HG03565 (cell line): ENCODE measurements around the gene AGAP2.
"Not testable (repeated sequence)": the region's sequence is repeated elsewhere in the genome, so short reads cannot be mapped to it uniquely, and the experiment has no call there.

Experiments
- ATAC-seq: cut with Tn5 transposase; IDR thresholded peaks from one replicate; pipeline ENCODE4 v1.9.1; 2021; ENCODE audit warnings: mild to moderate bottlenecking, moderate library complexity; ENCODE audit not compliant: unreplicated experiment

The AGAP2 gene

DNA sequence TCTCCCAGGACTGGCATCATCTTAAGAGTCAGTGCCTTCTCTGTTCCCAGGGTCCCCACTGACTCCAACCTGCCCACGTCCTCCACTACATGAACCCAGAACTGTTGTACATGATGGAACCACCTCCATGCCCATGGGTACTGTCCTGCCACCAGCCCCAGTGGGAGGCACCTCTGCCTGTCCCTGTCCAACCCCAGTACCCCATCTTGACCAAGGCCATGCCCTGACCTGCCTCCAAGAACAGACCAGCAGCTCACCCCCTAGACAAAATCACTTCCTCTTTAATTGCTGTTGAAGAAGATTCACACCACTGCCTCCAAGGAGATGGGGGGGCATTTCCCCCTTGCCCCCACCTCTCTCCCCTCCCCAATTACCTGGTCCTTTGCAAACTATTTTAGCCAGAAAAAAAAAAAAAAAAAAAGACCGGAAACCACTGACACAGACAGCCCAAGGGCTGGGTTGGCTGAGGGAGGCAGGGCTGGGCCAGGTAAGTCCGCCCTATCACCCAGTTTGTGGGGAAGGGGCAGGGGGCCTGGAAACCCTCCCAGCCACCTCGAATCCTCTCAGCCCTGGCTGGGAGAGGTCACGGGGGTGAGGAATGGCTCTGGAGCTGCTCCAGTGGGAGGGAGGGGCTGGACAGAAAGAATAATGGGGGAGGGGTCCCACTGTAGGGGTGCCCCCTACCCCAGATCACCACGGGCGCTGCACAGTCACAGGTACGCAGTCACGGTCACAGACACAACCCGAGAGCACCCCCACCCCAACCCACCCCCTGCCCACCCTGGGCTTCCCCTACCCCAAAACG lies 13.4 kb downstream of the AGAP2 start:
- no peak for ATAC-seq

GRCh38 chr12:57724003-57724935 lies 14.3 kb downstream of the AGAP2 start:
- no peak for ATAC-seq

DNA sequence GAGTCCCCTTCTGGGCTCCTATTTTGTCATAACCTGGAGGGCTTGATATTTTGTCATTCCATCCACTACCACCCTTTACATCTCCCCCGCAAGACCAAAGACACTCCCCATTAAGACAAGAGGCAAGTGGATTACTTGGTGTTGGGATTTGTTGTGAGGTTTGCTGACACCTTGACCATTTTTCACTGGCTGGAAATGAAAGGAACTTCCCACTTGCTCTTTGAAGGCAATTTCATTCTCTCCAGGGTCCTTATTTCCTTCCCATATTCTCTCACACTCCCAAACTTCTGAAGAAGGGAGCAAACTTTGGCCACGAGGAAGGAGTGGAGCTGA lies 14.9 kb downstream of the AGAP2 start:
- no peak for ATAC-seq

DNA sequence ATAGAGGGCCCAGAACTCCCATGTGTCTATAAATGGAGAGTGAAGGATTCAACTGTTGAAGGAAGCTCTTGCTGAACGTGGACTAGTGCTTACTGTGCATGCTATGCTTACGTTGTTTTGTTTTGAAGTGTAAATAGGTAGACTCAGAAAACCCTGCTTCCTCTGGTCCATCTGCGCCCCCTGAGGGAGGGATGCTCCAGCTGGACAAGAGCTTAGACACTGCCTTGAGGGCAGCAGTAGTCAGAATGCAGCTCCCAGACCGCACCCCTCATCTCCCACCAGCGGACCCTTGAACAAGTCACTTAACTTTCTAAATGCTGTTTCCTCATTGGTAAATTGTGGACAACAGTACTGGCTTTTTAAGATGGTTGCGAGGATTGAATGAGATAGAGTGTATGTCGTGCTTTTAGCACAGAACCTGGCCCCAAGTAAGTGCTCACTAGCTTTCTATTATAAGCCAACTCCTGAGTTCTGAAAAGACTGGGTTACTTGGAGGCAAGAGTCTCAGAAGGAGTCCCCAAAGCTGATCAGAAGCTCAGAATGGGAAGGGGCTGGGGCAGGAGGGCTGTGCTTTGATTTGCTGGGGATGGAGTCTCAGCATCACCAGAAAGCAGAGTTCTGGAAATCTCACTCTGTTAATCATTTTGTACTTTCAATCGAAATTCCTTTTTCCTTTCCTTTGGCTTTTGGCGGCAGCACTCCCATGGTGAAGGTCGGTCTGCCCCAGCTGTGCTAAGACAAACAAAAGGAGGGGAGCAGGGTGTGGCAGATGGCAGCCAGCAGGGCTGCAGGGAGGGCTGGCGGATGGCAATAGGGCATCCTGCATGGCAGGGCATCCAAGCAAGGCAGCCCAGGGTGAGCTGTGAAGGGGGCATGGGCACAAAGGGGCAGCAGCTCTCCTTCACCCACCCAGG lies 15.6 kb downstream of the AGAP2 start:
- ATAC-seq, result no peak

DNA sequence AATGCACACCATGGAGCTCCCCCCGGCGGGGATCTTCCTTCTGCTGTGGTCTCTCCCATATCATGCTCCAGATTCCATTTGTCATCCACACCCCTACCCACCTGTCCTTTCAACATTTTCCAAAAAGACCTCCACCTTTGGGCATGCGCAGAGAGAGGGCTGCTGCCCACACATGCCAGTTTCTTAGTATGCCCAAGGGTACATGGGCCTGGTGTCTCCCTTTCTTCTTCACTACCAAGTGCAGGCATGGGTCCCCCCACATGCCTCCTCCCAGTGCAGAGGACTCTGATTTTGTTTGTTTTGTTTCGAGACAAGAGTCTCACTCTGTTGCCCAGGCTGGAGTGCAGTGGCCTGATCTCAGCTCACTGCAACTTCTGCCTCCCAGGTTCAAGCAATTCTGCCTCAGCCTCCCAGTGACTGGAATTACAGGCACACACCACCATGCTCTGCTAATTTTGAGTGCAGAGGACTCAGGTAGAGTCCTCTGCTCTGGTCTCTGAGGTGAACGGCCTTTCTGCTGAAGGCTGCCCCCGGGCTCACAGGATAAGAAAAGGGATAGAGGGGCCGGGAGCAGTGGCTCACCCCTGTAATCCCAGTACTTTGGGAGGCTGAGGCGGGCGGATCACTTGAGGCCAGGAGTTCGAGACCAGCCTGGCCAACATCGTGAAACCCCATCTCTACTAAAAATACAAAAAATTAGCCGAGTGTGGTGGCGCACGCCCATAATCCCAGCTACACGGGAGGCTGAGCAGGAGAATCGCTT lies 16.5 kb downstream of the AGAP2 start:
- ATAC-seq, result not testable (repeated sequence)

GRCh38 chr12:57720606-57721595 lies 17.6 kb downstream of the AGAP2 start:
- ATAC-seq, result no peak

DNA sequence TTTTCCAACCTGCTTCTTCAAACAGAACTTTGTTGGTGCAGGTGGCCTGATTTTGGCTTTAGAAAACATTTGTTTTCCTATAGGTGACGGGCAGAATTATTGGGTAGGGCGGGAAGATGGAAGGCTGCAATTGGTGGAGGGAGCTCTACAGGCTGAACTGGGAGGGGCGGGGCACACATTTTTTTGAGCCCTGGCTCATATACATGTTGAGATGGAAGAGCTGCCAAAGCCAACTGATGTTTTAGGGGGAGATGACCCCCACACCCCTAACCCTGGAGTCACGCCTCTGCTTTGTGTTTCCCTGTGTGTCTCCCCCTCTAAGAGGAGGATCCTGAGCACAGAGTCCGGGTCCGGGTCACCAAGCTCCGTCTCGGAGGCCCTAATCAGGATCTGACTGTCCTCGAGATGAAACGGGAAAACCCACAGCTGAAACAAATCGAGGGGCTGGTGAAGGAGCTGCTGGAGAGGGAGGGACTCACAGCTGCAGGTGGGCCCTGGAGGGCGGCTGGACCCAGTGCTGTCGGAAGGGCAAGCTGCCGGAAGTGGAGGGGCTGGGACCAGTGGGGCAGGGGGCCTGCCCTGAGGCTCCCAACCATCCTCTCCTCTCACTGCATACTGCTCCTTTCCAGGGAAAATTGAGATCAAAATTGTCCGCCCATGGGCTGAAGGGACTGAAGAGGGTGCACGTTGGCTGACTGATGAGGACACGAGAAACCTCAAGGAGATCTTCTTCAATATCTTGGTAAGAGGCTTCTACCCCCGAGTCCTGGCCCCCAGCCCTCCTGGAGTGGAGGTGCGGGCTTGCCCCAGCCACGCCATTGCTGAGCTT lies 18.6 kb downstream of the AGAP2 start:
- ATAC-seq, result no peak

DNA sequence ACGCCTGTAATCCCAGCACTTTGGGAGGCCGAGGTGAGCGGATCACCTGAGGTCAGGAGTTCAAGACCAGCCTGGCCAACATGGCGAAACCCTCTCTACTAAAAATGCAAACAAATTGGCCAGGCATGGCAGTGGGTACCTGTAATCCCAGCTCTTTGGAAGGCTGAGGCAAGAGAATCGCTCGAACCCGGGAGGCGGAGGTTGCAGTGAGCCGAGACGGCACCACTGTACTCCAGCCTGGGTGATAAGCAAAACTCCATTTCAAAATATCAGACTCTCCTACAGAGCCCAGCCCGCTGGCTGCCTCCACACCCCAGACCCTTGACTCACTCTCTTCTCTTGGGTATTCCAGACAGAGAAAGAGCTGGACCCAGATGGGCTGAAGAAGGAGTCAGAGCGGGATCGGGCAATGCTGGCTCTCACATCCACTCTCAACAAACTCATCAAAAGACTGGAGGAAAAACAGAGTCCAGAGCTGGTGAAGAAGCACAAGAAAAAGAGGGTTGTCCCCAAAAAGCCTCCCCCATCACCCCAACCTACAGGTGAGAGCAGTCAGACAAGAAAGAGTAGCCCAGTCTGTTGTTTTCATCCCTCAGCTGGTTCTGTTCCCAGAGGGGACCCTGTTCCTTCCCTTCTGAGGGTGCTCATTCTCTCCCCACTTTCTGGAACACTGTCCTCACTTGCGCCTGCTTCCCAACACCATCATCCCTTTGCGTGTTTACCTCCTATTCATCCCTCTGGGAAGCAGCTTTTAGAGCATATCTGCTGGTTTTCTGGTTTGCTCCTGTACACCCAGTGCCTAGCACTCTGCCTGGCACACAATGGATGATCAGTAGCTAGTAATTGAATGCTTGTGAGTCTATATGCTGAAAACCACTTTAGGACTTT lies 19.7 kb downstream of the AGAP2 start:
- no peak for ATAC-seq

- ATAC-seq, result no peak
These were observed 20.5 kb downstream of the AGAP2 start for GRCh38 chr12:57717846-57718640.

GRCh38 chr12:57717131-57717530 lies 21.4 kb downstream of the AGAP2 start:
- ATAC-seq, result no peak

- no peak for ATAC-seq
These were observed 22.2 kb downstream of the AGAP2 start for GRCh38 chr12:57716305-57716704.

DNA sequence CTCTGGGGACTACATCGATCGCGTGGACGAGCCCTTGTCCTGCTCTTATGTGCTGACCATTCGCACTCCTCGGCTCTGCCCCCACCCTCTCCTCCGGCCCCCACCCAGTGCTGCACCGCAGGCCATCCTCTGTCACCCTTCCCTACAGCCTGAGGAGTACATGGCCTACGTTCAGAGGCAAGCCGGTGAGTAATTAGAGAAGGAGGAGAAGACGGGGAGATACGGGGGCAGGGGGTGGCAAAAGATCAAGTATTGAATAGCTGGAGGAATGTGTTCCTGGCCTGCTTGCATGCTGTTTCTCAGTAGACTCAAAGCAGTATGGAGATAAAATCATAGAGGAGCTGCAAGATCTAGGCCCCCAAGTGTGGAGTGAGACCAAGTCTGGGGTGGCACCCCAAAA lies 22.8 kb downstream of the AGAP2 start:
- no peak for ATAC-seq

GRCh38 chr12:57715036-57715748 lies 23.4 kb downstream of the AGAP2 start:
- ATAC-seq, result not testable (repeated sequence)

DNA sequence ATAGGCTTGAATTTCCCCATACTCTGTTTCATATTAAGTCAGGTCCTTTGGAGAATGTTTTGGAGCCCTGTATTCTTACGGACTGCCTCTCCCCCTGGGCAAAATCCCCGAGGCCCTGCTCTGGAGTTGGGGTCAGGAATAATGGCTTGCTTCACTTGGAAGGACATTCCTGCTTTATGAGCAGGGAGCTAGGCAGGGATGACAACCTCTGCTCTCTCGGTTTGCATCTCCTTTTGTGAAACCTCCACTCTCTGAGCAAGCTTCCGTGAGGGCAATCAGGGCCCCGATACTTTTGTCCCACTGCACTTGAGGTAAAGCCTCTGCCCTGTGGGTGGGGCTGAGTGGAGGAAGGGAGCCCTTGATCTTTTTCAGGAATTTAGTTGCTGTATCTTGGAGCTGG lies 25.3 kb downstream of the AGAP2 start:
- no peak for ATAC-seq

DNA sequence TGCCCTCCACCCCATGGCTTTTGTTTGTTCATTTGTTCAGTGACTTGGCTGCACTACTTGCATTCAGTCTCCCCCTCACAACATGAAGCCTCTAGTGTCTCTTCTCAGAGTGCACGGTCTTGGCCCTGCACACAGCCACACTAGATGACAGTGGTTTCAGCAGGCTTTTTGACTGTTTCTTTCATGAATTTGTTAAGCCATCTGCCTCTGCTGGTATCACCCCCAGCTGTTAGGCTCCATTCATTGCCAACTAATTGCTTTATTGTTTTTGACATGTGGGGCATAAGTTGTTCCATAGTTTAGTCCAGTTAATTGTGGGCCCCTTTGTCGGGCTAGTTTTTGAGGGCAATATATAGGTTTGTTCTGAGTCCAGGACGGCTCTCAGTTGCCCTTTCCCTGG lies 25.8 kb downstream of the AGAP2 start:
- ATAC-seq, result no peak

GRCh38 chr12:57708296-57708695 lies 30.2 kb downstream of the AGAP2 start:
- no peak for ATAC-seq
